Measurements from ENCODE around the gene GPR146.

The GPR146 gene

DNA sequence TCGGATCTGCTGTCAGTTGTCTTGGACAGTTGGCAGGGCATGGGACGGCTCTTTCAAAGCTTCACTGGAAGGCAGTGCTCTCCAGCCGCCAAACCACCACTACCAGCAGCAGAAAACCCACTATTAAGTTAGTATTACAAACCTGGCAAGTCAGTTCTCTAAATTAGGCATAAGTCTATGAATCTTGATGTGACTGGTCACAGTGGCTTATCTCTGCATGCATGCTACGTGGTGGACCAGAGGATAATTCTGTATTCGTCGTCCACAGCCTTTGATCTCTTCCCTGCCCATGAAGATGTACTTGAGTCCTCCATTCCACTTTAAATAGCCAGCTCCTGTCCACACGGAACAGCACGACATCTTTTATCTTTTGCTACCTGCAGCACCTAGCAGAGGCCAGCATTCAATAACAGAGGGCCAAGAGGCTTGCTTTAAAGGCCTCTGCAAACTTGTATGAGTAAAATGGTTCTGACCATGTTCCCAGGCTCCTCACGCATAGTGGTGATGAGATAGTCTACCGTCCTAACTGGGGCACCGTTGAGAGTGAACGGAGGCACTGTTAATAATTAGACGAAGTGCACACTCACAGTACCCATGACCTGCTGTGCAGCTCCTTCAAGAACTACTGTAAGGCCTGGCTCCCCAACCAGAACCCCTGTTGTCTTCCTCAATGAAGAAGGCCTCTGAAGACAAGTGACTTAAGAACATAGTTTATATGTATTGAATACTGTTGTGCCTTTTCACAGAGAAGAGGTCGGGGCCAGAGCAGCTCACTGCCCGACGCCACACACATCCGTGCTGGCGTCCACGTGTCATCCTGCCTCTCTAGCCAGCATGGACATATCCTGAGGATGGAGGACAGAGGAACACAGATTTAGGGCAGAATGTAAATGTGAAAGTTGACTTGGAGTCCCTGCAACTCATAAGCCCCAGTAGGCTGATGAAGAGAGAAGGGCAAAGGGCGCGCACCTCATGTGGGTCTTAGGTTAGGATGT, 1.0 kb downstream of the GPR146 start:
- no peak for DNase-seq

DNA sequence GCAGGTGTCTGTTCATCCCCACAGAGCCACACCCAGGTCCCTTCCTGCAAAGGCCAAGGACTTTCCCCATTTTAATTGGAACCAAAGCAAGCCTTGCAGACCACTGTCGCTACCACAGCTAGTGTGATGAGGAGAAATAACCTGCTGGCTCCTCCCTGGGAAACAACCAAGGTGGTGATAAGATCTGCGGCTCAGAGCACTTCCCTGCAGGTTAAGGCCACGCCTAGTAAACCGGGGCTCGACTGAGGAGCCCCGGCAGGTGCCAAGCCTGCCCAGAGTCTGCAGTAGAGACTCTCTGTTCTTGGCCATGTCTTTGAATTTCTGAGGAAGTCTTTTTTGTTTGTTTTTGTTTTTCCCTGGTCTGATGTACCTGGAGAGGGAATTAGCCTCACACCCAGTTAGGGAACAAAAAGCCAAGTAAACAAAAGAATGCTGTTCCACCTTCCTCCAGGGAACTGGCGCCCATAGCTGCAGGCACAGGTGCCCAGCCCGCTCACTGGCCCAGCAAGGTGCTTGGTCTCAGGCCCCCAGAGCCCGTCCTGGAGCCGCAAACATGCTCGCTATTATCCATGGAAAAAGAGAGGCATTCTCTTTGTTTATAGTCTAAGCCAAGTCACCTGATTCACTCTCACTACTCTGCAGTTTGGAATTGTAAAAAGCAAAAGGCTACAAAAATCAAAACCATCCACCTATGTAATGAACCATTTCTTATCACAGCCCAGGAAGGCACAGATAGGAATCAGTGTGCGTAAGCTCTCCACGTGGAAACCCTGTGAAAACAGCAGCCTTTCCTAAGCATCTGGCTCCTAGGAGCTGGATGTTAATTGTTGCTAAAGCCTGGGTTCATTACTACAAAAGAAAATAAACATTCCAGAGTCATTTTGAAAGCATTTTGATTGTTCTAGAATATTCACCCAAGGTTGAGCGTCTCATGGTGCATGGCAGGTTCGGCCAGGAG, 2.7 kb downstream of the GPR146 start:
- peak; percentile 31 for DNase-seq

DNA sequence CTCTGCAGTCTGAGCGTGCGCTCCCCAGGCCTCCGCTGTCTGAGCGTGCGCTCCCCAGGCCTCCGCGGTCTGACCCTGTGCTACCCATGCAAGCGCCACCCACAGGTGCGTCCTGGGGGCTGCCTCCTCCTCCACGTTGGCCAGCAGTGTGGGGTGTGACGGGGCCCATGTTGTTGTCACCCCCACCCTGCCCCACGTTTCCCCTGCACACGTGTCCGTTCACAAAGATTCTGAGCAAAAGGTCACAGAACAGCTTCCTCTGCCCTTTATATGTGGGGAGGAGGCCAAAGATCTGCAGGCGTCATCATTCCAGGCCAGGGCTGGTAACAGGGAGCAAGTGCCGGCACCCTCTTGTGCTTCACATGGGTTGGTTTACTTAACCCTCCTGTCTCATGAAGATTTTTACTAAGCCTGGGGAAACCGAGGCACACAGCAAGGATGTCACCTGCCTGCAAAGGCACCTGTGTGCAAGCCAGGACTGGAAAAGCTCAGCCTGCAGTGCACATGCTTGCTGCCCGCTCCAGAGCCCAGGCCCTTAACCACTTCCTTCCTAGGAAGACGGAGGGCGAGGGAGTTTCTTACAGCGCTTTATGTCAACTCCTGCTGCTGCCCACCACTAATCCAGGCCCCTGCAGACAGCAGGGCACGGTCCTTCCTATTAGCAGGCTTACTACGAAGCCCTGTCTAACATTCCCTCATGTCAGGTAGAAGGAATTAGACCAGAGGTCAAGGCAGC, 4.8 kb downstream of the GPR146 start:
- DNase-seq: peak; percentile 31

DNA sequence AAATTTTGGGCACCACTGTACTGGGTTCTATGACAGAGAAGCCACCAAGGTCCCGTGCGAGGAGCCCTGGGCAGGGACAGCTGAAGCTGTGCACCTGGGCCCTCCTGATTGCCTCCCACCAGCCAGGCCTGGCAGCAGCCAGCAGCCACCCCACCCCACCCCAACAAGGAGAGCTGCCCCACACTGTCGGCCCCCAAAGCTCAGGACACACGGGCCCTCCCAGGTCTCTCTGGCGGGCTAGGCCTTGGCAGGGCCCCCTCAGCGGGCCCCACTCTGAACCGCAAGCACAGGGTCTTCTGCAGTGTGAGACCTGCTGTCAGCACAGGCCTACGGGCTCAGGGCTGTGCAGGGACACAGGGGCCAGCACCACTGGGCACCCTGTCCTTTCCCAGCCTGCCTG, 5.5 kb downstream of the GPR146 start:
- DNase-seq: no peak

DNA sequence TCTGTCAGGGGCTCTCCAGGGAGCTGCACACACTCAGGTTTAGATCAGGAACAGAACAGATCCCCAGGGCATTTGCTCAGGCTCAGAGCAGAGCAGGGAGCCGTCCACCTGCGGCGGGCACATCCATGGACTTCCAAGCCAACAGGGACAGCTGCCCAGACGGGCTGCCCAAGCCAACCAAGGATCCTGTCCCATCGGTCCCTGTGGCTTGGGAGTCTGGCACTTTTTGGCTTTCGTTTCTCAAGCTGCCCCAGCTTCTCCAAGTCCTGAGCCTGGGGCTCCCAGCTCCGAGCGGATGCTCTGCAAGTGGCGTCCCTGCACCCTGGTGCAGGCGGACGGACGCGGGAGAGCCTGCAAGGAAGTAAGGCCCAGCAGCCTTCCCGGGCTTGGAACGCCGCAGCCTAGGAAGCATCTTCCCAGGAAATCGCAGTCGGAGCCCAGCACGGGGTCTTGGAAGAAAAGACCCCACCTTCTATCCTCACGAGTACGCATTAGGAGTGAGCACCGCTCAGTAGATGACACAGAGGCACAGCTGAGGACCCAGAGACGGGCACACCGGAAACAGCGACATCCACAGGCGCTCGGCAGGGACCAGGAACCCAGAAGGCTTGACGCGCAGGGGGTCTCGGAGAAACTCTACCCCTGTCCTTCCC, 6.0 kb downstream of the GPR146 start:
- no peak for DNase-seq

DNA sequence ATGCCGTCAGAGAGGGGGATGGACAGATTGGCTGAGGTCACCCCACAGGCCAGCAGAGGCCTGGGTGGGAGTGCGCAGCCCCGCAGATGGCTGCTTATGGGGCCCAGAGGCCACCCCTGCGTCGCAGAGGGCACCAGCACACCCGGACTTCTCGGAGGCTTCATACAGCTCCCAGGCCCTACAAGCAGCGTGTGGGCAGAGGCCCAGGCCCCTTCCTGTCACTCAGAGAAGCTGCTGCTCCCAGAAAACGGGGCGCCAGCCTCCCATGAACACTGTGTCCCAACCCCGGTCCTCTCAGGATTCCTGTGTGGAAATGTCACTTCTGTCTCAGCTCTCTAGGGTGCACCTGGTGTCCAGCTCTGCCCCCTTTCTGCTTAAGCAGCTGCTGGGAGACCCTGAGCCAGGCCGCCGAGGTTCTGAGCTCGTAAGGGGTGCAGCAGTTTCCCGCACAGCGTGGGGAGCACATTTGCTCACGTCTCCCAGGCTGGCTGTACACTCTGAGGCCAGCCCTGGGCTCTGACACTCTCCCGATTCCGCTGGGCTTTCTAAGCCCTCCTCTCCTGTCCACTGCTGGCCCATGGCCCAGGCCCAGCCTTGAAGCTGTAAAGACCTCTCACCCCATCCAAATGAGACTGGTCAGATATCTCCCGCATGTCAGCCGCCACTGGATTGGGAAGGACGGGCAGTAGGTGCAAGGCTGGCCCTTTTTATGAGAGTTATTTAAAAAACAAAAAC, 6.8 kb downstream of the GPR146 start:
- no peak for DNase-seq

DNA sequence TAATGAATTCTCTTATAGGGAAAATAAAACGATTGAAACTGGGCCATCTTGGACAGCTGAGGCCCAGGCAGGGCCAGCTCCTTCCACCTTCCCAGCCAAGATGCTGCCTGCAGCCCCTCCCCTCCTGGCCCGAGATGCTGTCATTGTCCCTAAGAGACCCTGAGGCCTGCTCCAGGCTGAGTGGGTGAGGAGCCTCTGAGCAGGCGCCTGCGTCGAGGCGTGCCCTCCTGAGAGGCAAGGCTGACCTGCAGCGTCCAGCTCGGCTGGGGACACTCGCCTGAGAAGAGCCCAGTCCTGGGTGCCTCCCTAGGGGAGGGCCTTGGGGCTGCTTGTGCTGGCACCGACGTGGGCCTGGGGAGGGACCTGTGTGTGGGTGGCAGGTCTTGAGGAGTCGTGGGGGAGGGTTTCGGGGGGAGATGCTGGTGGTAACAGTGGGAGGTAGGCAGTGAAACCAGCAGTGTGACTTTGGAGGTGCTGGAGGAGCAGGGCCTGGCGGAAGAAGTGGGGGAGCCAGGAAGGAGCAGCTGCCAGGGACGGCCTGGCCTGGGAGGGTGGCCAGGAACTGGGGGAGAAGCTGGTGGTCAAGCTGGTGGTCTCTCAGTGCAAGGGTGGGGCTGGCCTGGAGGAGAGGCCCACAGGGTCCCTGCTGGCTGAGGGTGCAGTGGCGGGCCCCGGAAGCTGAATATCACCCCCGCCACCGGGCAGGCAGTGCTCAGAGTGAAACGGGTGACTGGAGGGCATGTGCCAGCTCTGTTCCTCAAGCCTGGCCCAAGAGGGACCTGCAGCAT, 7.9 kb downstream of the GPR146 start:
- DNase-seq: no peak

DNA sequence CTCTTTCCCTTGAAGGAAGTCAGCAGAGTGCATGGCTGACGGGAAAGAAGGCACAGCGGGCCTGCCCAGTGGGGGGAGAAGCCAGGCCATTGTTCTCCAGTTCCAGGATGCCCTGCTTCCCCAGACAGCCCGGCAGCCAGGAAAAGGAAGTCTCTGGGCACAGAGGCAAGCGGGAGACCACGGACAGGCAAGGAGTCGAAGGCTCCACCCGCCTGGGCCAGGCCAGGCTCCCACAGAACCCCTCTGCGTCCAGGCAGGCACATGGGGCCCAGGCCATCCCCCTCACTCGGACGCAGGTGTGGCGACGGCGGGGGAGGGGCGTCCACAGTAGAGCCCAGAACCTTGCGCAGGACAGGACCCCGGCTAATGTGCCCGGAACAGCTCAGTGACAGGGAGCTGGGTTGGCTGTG, 8.7 kb downstream of the GPR146 start:
- DNase-seq: no peak

DNA sequence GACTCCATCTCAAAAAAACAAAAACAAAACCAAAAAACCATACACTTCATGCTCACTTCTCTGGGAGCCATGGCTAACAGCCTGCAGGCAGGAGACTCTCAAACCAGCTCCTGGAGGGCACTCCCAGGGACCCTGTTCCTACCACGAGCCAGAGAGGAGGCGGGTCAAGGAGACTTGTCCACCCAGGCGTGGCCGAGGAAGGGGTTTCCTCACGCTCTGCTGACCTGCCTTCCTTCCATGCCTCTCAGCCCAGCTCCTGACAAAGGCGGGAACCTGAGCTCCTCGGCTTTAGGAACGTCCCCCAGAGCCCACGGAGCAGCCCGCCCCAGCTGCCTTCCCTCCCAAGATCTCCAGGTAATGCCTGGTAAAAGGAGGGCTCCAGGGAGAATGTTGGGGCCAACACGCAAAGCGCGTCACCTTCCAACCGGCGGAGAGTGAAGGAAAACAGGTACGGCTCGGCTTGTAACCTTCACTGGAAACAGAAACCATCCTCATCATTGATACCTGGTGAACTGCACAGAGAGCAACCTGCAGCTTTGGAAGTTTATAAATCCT, 9.5 kb downstream of the GPR146 start:
- DNase-seq: no peak

DNA sequence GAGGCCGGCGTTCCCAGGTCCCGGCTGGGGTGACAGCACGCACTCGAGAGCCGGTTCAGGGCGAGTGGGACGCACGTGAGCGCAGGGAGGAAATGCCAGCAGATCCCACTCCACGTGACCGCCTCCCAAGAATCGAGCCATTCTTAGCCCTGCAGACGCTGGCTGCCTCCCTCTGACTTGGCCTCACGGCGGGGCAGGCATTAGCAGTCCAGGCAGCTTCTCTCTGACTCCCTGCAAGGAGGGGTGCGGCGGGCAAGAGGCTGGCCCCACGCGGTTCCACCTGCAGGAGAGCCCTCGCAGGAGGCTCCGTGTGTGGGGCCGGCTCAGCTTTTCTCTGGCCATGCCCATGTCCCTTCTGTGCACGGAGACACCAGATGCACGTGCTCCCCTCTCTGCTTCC, 10.1 kb downstream of the GPR146 start:
- no peak for DNase-seq

DNA sequence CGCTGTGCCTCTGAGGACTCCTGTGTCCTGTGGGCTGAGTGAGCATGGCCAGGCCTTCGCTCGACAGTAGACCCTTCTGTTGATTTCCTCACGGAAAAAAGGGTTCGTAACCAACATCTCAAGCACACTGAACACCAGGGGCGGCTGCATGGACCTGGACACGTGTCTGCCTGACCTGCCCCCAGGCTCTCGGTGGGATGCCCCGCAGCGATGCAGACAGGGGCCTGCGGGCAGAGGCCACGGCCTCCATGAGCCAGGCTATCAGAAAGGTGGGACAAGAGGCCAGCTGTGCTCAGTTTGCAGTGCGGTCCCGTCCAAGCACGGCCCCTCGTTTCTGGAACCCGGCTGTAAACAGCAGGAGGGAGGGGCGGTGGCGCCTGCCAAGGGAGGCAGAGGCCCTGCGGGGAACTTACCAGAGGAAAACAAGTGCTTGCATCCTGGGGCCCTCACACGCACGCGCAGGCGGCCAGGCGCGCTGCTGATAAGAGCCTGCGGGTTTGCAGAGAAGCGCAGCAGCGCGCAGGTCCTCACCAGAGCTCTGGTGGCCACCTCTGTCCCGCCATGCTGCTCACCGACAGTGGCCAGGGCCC, 10.6 kb downstream of the GPR146 start:
- DNase-seq: peak; percentile 68

DNA sequence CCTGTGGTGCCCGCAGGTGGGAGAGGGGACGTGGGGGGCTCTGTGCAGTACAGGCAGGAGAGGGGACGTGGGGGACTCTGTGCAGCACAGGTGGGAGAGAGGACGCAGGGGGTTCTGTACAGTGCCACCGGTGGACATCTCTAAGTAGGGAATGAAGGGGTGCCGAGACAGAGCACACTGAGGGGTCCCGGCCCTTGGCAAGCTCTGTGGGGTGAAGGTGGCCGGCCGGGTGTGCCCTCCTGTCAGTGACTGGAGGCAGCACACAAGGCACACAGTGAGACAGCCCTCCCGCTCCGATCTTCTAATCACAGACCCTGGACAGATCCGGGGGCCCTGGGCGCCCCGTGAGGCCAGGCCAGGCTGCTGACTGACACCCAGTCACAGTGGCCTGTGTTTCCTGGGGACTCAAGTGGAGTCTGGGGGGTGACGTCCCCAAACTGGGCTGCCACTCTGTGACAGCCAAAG, 11.2 kb downstream of the GPR146 start:
- DNase-seq: no peak

DNA sequence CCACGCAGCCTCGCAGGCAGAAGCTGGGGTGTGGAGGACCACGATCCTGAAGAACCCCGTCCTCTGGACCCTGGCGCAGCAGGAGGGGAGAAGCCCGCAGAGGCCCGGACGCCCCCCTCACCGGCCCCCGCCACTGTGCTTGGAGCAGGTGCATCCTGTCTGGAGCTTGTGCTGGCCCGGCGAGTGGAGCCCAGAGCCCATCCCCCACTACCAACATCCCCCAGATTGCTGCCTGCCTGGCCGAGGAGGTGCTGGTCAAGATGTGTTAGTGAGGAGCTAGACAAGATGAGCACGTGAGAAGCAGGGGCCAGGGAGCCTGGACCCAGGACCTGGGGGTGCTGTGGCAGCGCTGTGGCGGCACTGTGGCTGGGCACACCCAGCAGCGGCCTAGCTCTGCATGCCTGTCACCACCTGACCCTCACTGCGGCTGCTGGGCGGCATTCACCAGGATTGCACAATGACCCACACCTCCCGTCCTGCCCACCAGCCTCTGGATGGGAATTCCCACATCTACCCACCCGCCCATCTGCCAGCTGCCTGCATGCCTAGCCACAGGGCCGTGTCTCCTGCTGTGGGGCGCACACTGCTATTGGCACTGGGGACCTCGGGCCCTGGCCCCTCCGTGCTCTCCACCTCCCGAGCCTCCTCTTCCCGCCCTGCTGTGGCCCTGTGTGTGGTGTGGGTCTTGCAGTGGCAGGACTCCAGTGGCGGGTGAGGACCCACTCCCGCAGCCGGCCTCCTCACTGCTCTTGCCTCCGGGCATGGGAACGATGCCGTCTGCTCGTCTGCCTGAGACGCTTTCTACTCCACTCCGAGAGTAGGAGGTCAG, 11.8 kb downstream of the GPR146 start:
- no peak for DNase-seq

DNA sequence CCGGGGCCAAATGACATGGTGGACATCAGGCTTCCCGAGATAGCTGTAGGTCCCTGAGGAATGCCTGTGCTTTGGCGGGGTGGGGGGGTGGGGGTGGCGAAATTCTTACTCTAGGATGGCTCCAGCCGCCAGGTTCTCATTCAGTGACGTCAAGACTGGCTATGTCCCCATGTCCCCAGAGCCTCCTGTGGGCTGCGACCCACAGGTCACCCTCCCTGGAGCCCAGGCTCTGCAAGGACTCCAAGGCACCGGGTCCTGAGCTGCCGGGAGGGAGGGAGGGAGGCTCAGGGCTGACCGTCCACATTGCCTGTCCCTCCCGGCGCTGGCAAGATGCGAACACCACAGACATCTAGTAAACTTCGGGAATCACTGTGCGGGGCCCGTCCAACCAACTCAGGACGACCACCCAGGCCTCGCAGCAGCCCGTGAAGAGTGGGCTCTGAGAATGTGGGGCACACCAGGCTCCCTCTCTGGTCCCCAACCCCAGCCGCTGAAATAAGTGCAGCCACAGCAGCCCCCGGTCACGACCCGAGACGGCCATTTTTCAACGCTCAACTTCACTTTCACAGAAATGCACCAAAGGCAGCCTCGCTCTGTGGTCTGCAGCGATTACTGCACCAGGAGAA, 12.6 kb downstream of the GPR146 start:
- no peak for DNase-seq

DNA sequence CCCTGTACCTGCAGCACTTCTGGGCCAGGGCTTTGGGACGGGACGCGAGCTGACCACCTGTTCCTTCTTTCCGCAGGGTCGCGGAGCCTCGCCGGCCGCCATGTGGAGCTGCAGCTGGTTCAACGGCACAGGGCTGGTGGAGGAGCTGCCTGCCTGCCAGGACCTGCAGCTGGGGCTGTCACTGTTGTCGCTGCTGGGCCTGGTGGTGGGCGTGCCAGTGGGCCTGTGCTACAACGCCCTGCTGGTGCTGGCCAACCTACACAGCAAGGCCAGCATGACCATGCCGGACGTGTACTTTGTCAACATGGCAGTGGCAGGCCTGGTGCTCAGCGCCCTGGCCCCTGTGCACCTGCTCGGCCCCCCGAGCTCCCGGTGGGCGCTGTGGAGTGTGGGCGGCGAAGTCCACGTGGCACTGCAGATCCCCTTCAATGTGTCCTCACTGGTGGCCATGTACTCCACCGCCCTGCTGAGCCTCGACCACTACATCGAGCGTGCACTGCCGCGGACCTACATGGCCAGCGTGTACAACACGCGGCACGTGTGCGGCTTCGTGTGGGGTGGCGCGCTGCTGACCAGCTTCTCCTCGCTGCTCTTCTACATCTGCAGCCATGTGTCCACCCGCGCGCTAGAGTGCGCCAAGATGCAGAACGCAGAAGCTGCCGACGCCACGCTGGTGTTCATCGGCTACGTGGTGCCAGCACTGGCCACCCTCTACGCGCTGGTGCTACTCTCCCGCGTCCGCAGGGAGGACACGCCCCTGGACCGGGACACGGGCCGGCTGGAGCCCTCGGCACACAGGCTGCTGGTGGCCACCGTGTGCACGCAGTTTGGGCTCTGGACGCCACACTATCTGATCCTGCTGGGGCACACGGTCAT, 13.3 kb downstream of the GPR146 start:
- DNase-seq: no peak

DNA sequence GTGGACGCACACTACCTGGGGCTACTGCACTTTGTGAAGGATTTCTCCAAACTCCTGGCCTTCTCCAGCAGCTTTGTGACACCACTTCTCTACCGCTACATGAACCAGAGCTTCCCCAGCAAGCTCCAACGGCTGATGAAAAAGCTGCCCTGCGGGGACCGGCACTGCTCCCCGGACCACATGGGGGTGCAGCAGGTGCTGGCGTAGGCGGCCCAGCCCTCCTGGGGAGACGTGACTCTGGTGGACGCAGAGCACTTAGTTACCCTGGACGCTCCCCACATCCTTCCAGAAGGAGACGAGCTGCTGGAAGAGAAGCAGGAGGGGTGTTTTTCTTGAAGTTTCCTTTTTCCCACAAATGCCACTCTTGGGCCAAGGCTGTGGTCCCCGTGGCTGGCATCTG, 14.0 kb downstream of the GPR146 start:
- DNase-seq: no peak

DNA sequence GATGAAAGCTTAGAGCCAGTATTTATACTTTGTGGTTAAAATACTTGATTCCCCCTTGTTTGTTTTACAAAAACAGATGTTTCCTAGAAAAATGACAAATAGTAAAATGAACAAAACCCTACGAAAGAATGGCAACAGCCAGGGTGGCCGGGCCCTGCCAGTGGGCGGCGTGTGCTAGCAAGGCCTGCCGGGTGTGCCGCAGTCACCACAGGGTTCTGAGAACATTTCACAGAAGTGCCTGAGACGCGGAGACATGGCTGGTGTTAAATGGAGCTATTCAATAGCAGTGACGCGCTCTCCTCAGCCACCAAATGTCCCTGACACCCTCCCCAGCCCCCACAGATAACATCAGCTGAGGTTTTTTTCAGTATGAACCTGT, 14.5 kb downstream of the GPR146 start:
- DNase-seq: no peak
